IPS-15b (cell line): ENCODE data around the gene CHD1L.
A peak's percentile ranks its signal among the peaks of the same experiment; 100 is the strongest.
"Not testable (repeated sequence)": the region's sequence is repeated elsewhere in the genome, so short reads cannot be mapped to it uniquely, and the experiment has no call there.

Experiments
- H3K27me3 ChIP-seq: one replicate; pipeline ENCODE4 v1.6.1; 2013; ENCODE audit warnings: low read length; ENCODE audit not compliant: control insufficient read depth, insufficient read depth
- H3K36me3 ChIP-seq: one replicate; pipeline ENCODE4 v1.6.1; 2013; ENCODE audit warnings: low read length; ENCODE audit not compliant: control insufficient read depth, insufficient read depth
- H3K4me1 ChIP-seq: one replicate; pipeline ENCODE4 v1.6.1; 2013; ENCODE audit warnings: mild to moderate bottlenecking, low read length; ENCODE audit not compliant: control insufficient read depth, insufficient read depth
- H3K4me3 ChIP-seq: one replicate; pipeline ENCODE4 v1.5.1; 2013; ENCODE audit warnings: low read depth, low read length
- H3K9ac ChIP-seq: one replicate; pipeline ENCODE4 v1.6.1; 2013; ENCODE audit warnings: low read depth, mild to moderate bottlenecking, low read length
- H3K9me3 ChIP-seq: one replicate; pipeline ENCODE4 v1.6.1; 2013; ENCODE audit warnings: mild to moderate bottlenecking, low read length; ENCODE audit not compliant: control insufficient read depth, insufficient read depth

Gene CHD1L

DNA sequence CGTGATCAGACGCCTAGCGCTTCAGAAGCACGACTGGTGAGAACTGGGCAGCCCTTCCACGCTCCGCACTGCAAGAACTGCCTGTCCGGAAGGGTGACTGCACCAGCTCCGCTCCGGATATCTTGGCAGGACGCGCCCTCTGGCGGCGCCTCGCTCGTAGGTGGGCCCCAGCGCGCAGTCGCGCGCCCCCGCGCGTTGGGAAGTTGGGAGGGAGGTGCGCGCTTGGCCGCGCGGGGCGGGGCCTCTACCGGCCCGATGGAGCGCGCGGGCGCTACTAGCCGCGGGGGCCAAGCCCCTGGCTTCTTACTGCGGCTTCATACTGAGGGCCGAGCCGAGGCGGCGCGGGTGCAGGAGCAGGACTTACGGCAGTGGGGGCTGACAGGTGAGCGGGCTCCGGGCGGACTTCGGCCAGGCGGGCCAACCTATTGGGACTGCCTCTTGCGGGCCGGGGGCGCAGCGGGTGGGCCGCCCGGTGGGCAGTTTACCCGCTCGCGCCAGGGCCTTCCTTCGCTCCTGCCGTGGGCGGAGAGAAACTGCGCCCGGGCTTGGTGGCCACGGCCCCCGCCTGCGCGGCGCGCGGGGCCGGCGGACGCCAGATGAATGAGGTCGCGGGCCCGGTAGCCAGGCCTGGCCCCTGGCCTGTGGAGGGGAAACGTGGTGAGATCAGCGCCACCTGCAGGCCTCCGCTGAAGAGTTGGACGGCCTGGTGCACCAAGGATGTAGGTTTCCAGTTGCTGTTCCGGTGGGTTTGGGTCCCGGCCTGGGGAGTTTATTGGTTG lies at the start of gene CHD1L:
Gene CHD1L, plus strand, starts transcription at position 236 of the 779 bp plus-strand sequence. Its CDS starts 20 bp downstream, at position 256.
- Histone ChIP-seq H3K9me3 (no peaks in the 10 kb centered on the region), H3K4me1 (peaks cover 4% of the 10 kb centered on the region), H3K4me3 (peak within 1 kb of the TSS; percentile 81), H3K27me3 (peaks cover 4% of the 10 kb centered on the region), H3K36me3 (no peaks in the 10 kb centered on the region), H3K9ac (peak within 1 kb of the TSS; percentile 63)

DNA sequence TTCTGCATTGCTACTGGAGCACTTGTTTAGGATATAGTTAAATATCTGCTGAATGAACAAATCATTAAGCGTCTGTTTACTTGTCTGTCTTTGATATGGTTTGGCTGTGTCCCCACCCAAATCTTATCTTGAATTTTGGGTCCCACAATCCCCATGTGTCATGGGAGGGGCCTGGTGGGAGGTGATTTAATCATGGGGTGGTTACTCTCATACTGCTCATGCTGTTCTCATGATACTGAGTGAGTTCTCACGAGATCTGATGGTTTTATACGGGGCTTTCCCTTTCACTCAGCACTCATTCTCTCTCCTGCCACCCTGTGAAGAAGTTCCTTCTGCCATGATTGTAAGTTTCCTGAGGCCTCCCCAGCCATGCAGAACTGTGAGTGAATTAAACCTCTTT lies 45.2 kb upstream of the CHD1L start:
- not testable (repeated sequence) for H3K9ac ChIP-seq, H3K9me3 ChIP-seq, H3K4me3 ChIP-seq, H3K4me1 ChIP-seq, H3K27me3 ChIP-seq, H3K36me3 ChIP-seq

DNA sequence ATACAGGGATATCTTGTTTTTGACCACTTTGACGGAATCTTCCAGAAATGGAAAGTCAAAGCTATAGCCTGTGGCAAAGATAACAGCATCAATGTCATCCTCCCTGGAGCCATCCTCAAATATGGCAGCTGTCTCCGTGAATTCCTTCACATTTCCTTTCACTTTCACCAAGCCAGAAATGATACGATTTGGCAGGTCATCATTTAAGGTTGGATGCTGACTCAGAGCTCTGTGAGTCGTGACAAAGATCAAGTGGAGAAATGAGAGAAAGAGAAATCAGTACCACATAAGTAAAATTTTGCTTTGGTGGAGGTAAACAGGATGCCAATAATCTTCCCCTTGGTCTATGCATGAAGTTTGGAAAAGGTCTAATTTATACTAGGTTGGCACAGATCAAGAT lies 41.2 kb upstream of the CHD1L start:
- no peaks in the 10 kb centered on the region for H3K36me3 ChIP-seq
- no peaks in the 10 kb centered on the region for H3K4me1 ChIP-seq
- H3K9ac ChIP-seq = no peak overlapping the region
- no peaks in the 10 kb centered on the region for H3K27me3 ChIP-seq
- H3K9me3 ChIP-seq = no peaks in the 10 kb centered on the region
- H3K4me3 ChIP-seq = no peak overlapping the region

DNA sequence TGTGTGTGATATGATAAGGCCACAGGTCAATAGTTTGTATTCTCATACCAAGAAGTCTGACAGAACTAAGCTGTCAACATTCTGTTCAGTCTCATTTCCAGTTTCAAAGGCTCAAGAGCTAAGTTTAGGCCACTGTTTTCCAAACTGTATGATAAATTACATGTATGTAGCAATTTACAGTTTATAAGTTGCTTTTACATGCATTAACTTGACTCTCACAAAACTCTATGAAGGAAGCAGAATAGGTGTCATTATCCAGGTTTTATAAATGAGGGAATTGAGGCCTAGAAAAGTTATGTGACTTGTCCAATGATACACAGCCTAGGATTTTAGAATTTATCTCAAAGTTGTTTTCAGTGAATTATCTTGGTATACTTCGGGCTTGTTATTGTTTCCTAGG lies 40.7 kb upstream of the CHD1L start:
- Histone ChIP-seq H3K4me3 (no peak overlapping the region), H3K27me3 (no peaks in the 10 kb centered on the region), H3K4me1 (no peaks in the 10 kb centered on the region), H3K36me3 (no peaks in the 10 kb centered on the region), H3K9me3 (no peaks in the 10 kb centered on the region), H3K9ac (no peak overlapping the region)

DNA sequence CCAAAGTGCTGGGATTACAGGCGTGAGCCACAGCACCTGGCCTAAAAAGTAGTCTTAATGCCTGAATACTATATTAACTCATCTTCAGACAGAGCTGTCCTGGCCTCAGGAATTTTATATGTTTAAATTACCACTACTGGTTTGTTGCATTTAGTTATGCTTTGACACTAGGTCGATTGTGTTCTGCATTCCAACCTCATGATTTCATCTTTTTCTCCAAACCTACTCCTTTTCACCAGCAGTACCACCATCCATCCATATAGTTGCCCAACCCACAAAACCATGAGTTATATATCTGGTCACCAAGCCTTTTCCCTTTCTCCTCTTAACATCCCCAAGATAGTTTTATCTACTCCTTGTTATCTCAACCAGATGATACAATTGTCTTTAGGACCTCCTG lies 39.9 kb upstream of the CHD1L start:
- no peaks in the 10 kb centered on the region for H3K4me1 ChIP-seq
- H3K36me3 ChIP-seq = no peaks in the 10 kb centered on the region
- no peak overlapping the region for H3K9ac ChIP-seq
- H3K27me3 ChIP-seq = no peaks in the 10 kb centered on the region
- H3K9me3 ChIP-seq = no peaks in the 10 kb centered on the region
- no peak overlapping the region for H3K4me3 ChIP-seq

DNA sequence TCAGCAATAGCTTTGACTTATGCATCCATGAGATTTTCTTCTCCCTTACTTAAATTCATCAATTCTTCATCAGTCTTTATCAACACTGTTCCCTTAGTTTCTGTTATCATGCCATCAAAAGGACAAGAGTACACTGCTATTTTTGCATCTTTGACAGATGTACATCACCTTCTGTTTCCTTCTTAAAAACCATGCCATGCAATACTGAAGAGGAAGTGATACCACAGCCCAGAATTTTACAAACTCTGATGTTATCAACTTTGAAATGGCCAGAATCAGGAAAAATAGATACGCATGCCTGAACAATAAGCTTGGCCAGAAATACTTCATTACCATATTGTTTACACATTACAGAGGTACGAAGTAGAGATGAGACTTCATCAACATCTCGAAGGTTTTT lies 38.4 kb upstream of the CHD1L start:
- Histone ChIP-seq H3K4me1 (no peaks in the 10 kb centered on the region), H3K36me3 (no peaks in the 10 kb centered on the region), H3K4me3 (no peak overlapping the region), H3K9me3 (no peaks in the 10 kb centered on the region), H3K27me3 (no peaks in the 10 kb centered on the region), H3K9ac (no peak overlapping the region)

DNA sequence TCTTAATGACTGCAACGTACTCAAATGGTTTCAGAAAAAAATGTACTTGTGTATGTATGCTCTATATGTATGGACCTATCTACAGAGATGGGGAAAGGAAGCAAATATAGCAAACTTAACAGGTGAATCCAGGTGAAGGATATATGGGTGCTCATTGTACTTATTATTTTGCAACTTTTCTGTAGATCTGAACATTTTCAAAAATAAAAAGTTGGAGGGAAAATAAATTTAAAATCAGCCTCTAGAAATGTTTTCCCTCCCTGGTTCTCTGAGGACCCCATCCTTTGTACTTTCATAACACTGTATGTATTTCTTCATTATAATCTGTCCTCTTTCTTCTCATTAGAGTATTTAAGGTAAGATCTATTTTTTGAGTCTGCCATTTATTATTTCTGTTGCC lies 35.3 kb upstream of the CHD1L start:
- no peak overlapping the region for H3K4me3 ChIP-seq
- H3K9me3 ChIP-seq = no peaks in the 10 kb centered on the region
- no peak overlapping the region for H3K9ac ChIP-seq
- H3K27me3 ChIP-seq = no peaks in the 10 kb centered on the region
- H3K36me3 ChIP-seq = no peaks in the 10 kb centered on the region
- no peaks in the 10 kb centered on the region for H3K4me1 ChIP-seq

DNA sequence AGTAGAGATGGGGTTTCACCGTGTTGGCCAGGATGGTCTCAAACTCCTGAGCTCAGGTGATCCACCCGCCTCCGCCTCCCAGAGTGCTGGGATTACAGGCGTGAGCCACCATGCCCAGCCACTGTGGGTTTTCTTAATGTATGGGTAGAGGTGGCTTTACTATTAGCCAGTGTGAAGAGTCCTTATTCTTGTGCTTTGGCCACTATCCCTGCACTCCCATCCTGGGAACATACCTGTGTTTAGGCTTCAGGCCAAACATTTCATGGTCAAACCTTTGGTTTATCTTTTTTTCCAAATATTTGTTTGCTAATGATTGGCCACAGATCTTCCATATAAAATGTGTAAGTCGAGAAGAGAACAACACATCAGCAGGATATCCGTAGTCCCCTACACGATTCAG lies 33.9 kb upstream of the CHD1L start:
- no peaks in the 10 kb centered on the region for H3K27me3 ChIP-seq
- no peak overlapping the region for H3K9ac ChIP-seq
- no peaks in the 10 kb centered on the region for H3K9me3 ChIP-seq
- H3K36me3 ChIP-seq = no peaks in the 10 kb centered on the region
- H3K4me1 ChIP-seq = no peaks in the 10 kb centered on the region
- no peak overlapping the region for H3K4me3 ChIP-seq

DNA sequence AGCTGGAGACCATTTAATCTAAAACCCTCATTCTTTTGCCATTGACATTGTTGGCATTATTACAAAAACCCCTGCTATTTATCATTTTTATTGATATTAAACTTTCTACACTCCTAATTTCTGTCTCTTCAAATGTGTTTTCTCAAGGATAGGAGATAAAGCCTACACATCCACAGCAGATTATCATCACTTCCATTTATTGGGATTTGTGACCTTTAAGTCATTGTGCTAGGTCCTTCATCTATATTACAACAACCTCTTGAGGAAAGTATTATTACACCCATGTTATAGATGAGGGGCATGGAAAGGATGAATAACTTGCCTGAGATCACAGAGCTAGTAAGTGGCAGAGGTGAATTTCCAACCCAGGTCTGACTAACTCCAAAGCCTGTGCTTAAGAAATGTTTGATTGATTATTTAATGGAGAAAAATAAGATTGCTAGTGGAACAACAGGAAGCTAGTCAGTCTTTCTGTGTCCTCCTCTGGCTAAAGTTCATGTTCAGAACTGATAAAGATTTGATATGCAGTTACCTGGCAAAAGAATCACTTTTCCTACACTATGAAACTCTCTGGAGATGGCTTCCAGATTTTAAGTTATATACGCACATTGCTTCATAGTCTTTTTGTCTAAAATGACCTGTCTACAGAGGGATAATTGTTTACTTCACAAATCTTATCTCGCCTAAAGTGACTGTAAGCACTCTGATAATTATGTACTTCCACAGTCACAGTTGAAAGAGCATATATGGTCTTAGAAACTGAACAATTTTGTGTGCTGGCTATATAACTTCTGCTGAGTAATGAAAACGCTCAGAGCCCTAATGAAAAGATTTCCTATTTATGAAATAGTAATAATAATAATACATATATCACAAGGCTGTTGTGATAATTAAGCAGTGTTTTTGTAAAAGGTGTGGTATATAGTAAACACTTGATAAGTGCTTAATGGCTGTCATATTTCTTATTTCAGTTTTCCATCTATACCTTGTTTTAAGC lies 32.4 kb upstream of the CHD1L start:
- Histone ChIP-seq H3K4me3 (no peak overlapping the region), H3K9ac (no peak overlapping the region), H3K36me3 (no peaks in the 10 kb centered on the region), H3K9me3 (no peaks in the 10 kb centered on the region), H3K27me3 (no peaks in the 10 kb centered on the region), H3K4me1 (no peaks in the 10 kb centered on the region)

DNA sequence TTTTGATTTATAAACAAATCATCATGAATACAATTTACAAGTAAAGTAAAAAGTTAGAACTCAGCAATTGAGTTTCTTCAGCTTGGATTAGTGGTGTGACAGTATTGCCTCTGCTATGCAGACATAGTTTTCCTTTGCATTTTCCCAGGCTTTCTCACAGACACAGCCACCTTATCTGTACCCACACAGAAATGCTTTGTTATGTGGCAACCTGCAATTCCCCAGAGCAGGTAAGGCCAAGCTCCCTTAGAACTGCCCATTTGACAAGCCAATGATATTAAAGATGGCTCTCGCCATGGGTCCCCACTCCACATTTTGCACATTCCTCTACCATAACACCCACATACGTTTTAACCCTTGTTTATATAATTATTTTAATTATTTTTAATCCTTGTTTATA lies 31.5 kb upstream of the CHD1L start:
- no peaks in the 10 kb centered on the region for H3K4me1 ChIP-seq
- no peaks in the 10 kb centered on the region for H3K27me3 ChIP-seq
- H3K36me3 ChIP-seq = no peaks in the 10 kb centered on the region
- no peak overlapping the region for H3K9ac ChIP-seq
- H3K9me3 ChIP-seq = no peaks in the 10 kb centered on the region
- no peak overlapping the region for H3K4me3 ChIP-seq

DNA sequence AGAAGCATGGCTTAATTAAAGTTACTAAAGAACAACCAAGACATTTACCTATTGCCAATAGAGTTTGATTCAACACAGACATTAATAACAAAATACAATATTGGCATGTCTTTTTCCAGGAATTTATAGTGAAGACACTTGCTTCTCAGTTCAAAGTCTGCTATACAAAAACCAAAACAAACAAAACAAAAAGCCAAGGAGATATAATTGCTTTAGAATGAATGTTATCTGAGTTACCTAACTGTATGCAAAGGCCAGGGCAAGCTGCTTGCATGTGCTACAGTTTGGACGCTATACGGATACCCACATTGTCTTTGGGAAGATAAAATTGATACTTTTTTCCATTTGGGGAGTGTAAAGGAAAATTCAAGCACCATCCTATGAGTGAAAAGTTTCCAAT lies 30.9 kb upstream of the CHD1L start:
- no peaks in the 10 kb centered on the region for H3K27me3 ChIP-seq
- no peaks in the 10 kb centered on the region for H3K36me3 ChIP-seq
- no peak overlapping the region for H3K9ac ChIP-seq
- H3K4me3 ChIP-seq = no peak overlapping the region
- H3K4me1 ChIP-seq = no peaks in the 10 kb centered on the region
- H3K9me3 ChIP-seq = no peaks in the 10 kb centered on the region

DNA sequence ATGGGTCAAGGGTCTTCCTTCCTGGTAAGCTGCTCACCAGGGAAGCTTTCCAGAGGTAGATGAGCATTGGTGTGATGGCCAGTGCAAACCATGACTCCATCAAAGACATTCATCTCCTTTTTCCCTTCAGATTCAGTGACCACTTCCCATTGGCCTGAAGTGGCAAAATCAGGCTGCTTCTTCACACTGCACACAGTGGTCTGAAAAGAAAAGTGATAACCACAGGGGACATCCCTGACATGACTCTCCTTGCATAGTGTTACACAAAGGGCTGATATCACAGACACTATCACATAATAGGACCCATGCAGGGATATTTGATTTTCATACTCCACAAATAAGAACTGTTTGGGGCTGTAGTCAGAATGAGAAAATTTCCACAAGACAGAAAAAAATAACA lies 29.2 kb upstream of the CHD1L start:
- Histone ChIP-seq H3K27me3 (no peaks in the 10 kb centered on the region), H3K9me3 (no peaks in the 10 kb centered on the region), H3K4me1 (no peaks in the 10 kb centered on the region), H3K36me3 (no peaks in the 10 kb centered on the region), H3K4me3 (no peak overlapping the region), H3K9ac (no peak overlapping the region)
